HEK293 (cell line): Measurements from ENCODE around the gene HPS6.

Experiments
- BCL11B ChIP-seq: fragments of 450-650 bp; formaldehyde crosslinking; IDR thresholded peaks from 2 replicates; pipeline ENCODE4 v1.5.1; 2016; ENCODE audit warnings: low read depth, missing biosample characterization, missing genetic modification characterization
- HOXD13 ChIP-seq: sonication (generic); formaldehyde crosslinking; IDR thresholded peaks from 2 replicates; pipeline ENCODE4 v1.8.0; 2022; ENCODE audit warnings: missing genetic modification reagents, borderline replicate concordance
- KLF10 ChIP-seq: fragments of 450-650 bp; IDR thresholded peaks from 2 replicates; pipeline ENCODE4 v1.5.1; 2018; ENCODE audit warnings: missing biosample characterization, mild to moderate bottlenecking, missing genetic modification characterization
- REST ChIP-seq: fragments of 450-650 bp; formaldehyde crosslinking; IDR thresholded peaks from 2 replicates; pipeline ENCODE4 v1.5.1; 2016; ENCODE audit warnings: missing biosample characterization, missing genetic modification characterization
- SCRT2 ChIP-seq: fragments of 450-650 bp; formaldehyde crosslinking; IDR thresholded peaks from 2 replicates; pipeline ENCODE4 v1.5.1; 2016; ENCODE audit warnings: missing biosample characterization, missing genetic modification characterization
- TSHZ1 ChIP-seq: fragments of 450-650 bp; formaldehyde crosslinking; IDR thresholded peaks from 2 replicates; pipeline ENCODE4 v1.5.1; 2016; ENCODE audit warnings: missing biosample characterization, missing genetic modification characterization, borderline replicate concordance
- ZBTB20 ChIP-seq: fragments of 450-650 bp; formaldehyde crosslinking; IDR thresholded peaks from 2 replicates; pipeline ENCODE4 v1.5.1; 2016; ENCODE audit warnings: missing biosample characterization, missing genetic modification characterization
- ZFHX2 ChIP-seq: fragments of 450-650 bp; formaldehyde crosslinking; conservative IDR thresholded peaks from 2 replicates; pipeline ENCODE4 v1.5.1; 2016; ENCODE audit warnings: missing biosample characterization, missing genetic modification characterization
- ZNF221 ChIP-seq: fragments of 450-650 bp; formaldehyde crosslinking; IDR thresholded peaks from 2 replicates; pipeline ENCODE4 v1.5.1; 2017; ENCODE audit warnings: missing biosample characterization, missing genetic modification characterization, borderline replicate concordance
- ZNF223 ChIP-seq: fragments of 450-650 bp; formaldehyde crosslinking; IDR thresholded peaks from 2 replicates; pipeline ENCODE4 v1.5.1; 2016; ENCODE audit warnings: missing biosample characterization, missing genetic modification characterization
- ZNF391 ChIP-seq: fragments of 450-650 bp; formaldehyde crosslinking; IDR thresholded peaks from 2 replicates; pipeline ENCODE4 v1.5.1; 2016; ENCODE audit warnings: low read depth, missing biosample characterization, missing genetic modification characterization, borderline replicate concordance
- ZNF488 ChIP-seq: fragments of 450-650 bp; formaldehyde crosslinking; IDR thresholded peaks from 2 replicates; pipeline ENCODE4 v1.5.1; 2016; ENCODE audit warnings: missing biosample characterization, missing genetic modification characterization
- ZNF501 ChIP-seq: fragments of 450-650 bp; formaldehyde crosslinking; IDR thresholded peaks from 2 replicates; pipeline ENCODE4 v1.5.1; 2016; ENCODE audit warnings: missing biosample characterization, missing genetic modification characterization
- ZNF548 ChIP-seq: fragments of 450-650 bp; formaldehyde crosslinking; IDR thresholded peaks from 2 replicates; pipeline ENCODE4 v1.5.1; 2016; ENCODE audit warnings: missing biosample characterization, missing genetic modification characterization
- ZNF558 ChIP-seq: fragments of 450-650 bp; formaldehyde crosslinking; IDR thresholded peaks from 2 replicates; pipeline ENCODE4 v1.5.1; 2016; ENCODE audit warnings: missing biosample characterization, missing genetic modification characterization
- ZNF571 ChIP-seq: fragments of 450-650 bp; formaldehyde crosslinking; IDR thresholded peaks from 2 replicates; pipeline ENCODE4 v1.5.0; 2017; ENCODE audit warnings: missing biosample characterization, missing genetic modification characterization
- ZNF629 ChIP-seq: fragments of 450-650 bp; formaldehyde crosslinking; IDR thresholded peaks from 2 replicates; pipeline ENCODE4 v1.5.1; 2017; ENCODE audit warnings: missing biosample characterization, missing genetic modification characterization
- ZNF701 ChIP-seq: fragments of 450-650 bp; formaldehyde crosslinking; IDR thresholded peaks from 2 replicates; pipeline ENCODE4 v1.5.1; 2016; ENCODE audit warnings: missing biosample characterization, missing genetic modification characterization
- ZNF776 ChIP-seq: fragments of 450-650 bp; formaldehyde crosslinking; IDR thresholded peaks from 2 replicates; pipeline ENCODE4 v1.5.0; 2017; ENCODE audit warnings: missing biosample characterization, missing genetic modification characterization, borderline replicate concordance
- ZNF837 ChIP-seq: fragments of 450-650 bp; formaldehyde crosslinking; IDR thresholded peaks from 2 replicates; pipeline ENCODE4 v1.5.1; 2016; ENCODE audit warnings: missing biosample characterization, missing genetic modification characterization
- ZSCAN16 ChIP-seq: fragments of 450-650 bp; formaldehyde crosslinking; IDR thresholded peaks from 2 replicates; pipeline ENCODE4 v1.5.1; 2016; ENCODE audit warnings: missing biosample characterization, missing genetic modification characterization
- ZSCAN18 ChIP-seq: fragments of 450-650 bp; formaldehyde crosslinking; IDR thresholded peaks from 2 replicates; pipeline ENCODE4 v1.5.1; 2016; ENCODE audit warnings: missing biosample characterization, missing genetic modification characterization
- TF ChIP-seq, protein P1 (sequence below): fragments of 450-650 bp; formaldehyde crosslinking; conservative IDR thresholded peaks from 2 replicates; pipeline ENCODE4 v1.5.1; 2016; ENCODE audit warnings: low read depth, missing biosample characterization, missing genetic modification characterization
- TF ChIP-seq, protein P2 (sequence below): fragments of 450-650 bp; formaldehyde crosslinking; IDR thresholded peaks from 2 replicates; pipeline ENCODE4 v1.5.1; 2016; ENCODE audit warnings: missing biosample characterization, missing genetic modification characterization

The HPS6 gene

GRCh38 chr10:102055647-102056419, 9.3 kb upstream of the HPS6 start, which contains the start of gene ARMH3 (continued):
- TF ChIP-seq, protein P1, sequence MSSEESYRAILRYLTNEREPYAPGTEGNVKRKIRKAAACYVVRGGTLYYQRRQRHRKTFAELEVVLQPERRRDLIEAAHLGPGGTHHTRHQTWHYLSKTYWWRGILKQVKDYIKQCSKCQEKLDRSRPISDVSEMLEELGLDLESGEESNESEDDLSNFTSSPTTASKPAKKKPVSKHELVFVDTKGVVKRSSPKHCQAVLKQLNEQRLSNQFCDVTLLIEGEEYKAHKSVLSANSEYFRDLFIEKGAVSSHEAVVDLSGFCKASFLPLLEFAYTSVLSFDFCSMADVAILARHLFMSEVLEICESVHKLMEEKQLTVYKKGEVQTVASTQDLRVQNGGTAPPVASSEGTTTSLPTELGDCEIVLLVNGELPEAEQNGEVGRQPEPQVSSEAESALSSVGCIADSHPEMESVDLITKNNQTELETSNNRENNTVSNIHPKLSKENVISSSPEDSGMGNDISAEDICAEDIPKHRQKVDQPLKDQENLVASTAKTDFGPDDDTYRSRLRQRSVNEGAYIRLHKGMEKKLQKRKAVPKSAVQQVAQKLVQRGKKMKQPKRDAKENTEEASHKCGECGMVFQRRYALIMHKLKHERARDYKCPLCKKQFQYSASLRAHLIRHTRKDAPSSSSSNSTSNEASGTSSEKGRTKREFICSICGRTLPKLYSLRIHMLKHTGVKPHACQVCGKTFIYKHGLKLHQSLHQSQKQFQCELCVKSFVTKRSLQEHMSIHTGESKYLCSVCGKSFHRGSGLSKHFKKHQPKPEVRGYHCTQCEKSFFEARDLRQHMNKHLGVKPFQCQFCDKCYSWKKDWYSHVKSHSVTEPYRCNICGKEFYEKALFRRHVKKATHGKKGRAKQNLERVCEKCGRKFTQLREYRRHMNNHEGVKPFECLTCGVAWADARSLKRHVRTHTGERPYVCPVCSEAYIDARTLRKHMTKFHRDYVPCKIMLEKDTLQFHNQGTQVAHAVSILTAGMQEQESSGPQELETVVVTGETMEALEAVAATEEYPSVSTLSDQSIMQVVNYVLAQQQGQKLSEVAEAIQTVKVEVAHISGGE, result peak; percentile 62
- no peak; the same call in 1 of the 2 replicates for TF ChIP-seq ZSCAN16 (tag by site-specific recombination)
- peak; percentile 41 for TF ChIP-seq REST
- TF ChIP-seq ZNF221 (tag by site-specific recombination), result no peak
- peak; percentile 75; the same call in 1 of the 2 replicates for TF ChIP-seq ZNF629 (tag by site-specific recombination)
- TF ChIP-seq BCL11B, result peak; percentile 75
- TF ChIP-seq ZNF223 (tag by site-specific recombination), result no peak
- peak; percentile 26; the same call in 1 of the 2 replicates for TF ChIP-seq ZNF558 (tag by site-specific recombination)
- no peak for TF ChIP-seq ZNF837 (tag by site-specific recombination)
- no peak for TF ChIP-seq HOXD13 (CRISPR knock-in tag)
- TF ChIP-seq ZBTB20 (tag by site-specific recombination), result peak; percentile 96
- no peak for TF ChIP-seq ZNF776
- TF ChIP-seq ZNF548 (tag by site-specific recombination), result no peak
- TF ChIP-seq ZNF571 (tag by site-specific recombination), result no peak
- TF ChIP-seq ZNF488 (tag by site-specific recombination), result no peak
- peak; percentile 34; the same call in 1 of the 2 replicates for TF ChIP-seq TSHZ1
- no peak; the same call in 1 of the 2 replicates for TF ChIP-seq SCRT2 (tag by site-specific recombination)
- peak; percentile 67; the same call in 1 of the 2 replicates for TF ChIP-seq ZNF391 (tag by site-specific recombination)
- TF ChIP-seq ZNF501 (tag by site-specific recombination), result peak; percentile 91; the same call in 1 of the 2 replicates
- TF ChIP-seq, protein P2, sequence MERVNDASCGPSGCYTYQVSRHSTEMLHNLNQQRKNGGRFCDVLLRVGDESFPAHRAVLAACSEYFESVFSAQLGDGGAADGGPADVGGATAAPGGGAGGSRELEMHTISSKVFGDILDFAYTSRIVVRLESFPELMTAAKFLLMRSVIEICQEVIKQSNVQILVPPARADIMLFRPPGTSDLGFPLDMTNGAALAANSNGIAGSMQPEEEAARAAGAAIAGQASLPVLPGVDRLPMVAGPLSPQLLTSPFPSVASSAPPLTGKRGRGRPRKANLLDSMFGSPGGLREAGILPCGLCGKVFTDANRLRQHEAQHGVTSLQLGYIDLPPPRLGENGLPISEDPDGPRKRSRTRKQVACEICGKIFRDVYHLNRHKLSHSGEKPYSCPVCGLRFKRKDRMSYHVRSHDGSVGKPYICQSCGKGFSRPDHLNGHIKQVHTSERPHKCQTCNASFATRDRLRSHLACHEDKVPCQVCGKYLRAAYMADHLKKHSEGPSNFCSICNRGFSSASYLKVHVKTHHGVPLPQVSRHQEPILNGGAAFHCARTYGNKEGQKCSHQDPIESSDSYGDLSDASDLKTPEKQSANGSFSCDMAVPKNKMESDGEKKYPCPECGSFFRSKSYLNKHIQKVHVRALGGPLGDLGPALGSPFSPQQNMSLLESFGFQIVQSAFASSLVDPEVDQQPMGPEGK, result peak; percentile 94
- peak; percentile 74 for TF ChIP-seq KLF10
- no peak for TF ChIP-seq ZNF701
- peak; percentile 88; the same call in 1 of the 2 replicates for TF ChIP-seq ZSCAN18 (tag by site-specific recombination)
- peak; percentile 75 for TF ChIP-seq ZFHX2 (tag by site-specific recombination)
